PC-3 (cell line): Measurements from ENCODE around the gene NEUROG3. TPM values are rescaled to one million over a fixed set of nuclear protein-coding genes. Genes with fewer than 3 reads are reported as not detected.

ENCODE experiments used
- ATAC-seq: fragments of 200-7000 bp; cut with Tn5 transposase; 2 replicates; pipeline ENCODE4 v1.9.1; 2020; ENCODE audit warnings: mild to moderate bottlenecking, moderate library complexity
- BruUV-seq: library from RNA; stranded (reverse); fragments of 400-500 nt; replicated peaks from 2 replicates; lab custom pipeline; 2021; lab: Mats Ljungman, UMichigan
- CTCF ChIA-PET: fragments of 300-600 bp; sonication (Branson Sonifier 250); formaldehyde crosslinking; loops from one replicate; lab custom pipeline; 2022; ENCODE audit warnings: antibody characterized with exemption; lab: Charles Lee
- POLR2A ChIA-PET: fragments of 300-600 bp; sonication (Branson Sonifier 250); formaldehyde crosslinking; loops from one replicate; lab custom pipeline; 2022; ENCODE audit warnings: antibody characterized with exemption; ENCODE audit not compliant: unreplicated experiment; lab: Charles Lee
- DNase-seq: peaks from one replicate; pipeline ENCODE4 v3.0.0-alpha.2; 2015
- H2AFZ ChIP-seq: fragments of 300-600 bp; sonication (generic); 2 replicates; pipeline ENCODE4 v1.6.0; 2016; ENCODE audit warnings: antibody characterized with exemption, low read length
- H3F3A ChIP-seq: fragments of 300-600 bp; sonication (generic); one replicate; pipeline ENCODE4 v1.6.0; 2017; ENCODE audit warnings: antibody characterized with exemption, low read length, control low read depth, mild to moderate bottlenecking; ENCODE audit not compliant: unreplicated experiment
- H3K27ac ChIP-seq: fragments of 300-600 bp; sonication (generic); 2 replicates; pipeline ENCODE4 v1.5.1; 2016; ENCODE audit warnings: mild to moderate bottlenecking, low read length
- H3K27me3 ChIP-seq: fragments of 300-600 bp; sonication (generic); 2 replicates; pipeline ENCODE4 v1.6.1; 2016; ENCODE audit warnings: low read length, mixed read lengths
- H3K36me3 ChIP-seq: fragments of 300-600 bp; sonication (generic); 2 replicates; pipeline ENCODE4 v1.6.1; 2016; ENCODE audit warnings: low read depth, mixed run types, low read length, mixed read lengths
- H3K4me1 ChIP-seq: fragments of 300-600 bp; sonication (generic); 2 replicates; pipeline ENCODE4 v1.5.1; 2016; ENCODE audit warnings: low read length; ENCODE audit not compliant: insufficient read depth
- H3K4me2 ChIP-seq: fragments of 300-600 bp; sonication (generic); 2 replicates; pipeline ENCODE4 v1.6.0; 2016; ENCODE audit warnings: low read length
- H3K4me3 ChIP-seq: fragments of 300-600 bp; sonication (generic); 2 replicates; pipeline ENCODE4 v1.5.1; 2016; ENCODE audit warnings: mild to moderate bottlenecking, low read length, mixed read lengths
- H3K79me2 ChIP-seq: fragments of 300-600 bp; sonication (generic); 2 replicates; pipeline ENCODE4 v1.6.1; 2017; ENCODE audit warnings: low read length, mixed read lengths
- H3K9ac ChIP-seq: fragments of 300-600 bp; sonication (generic); 2 replicates; pipeline ENCODE4 v1.6.0; 2016; ENCODE audit warnings: mild to moderate bottlenecking, low read length
- H3K9me2 ChIP-seq: fragments of 300-600 bp; sonication (generic); replicated peaks from 2 replicates; pipeline ENCODE4 v1.6.1; 2016; ENCODE audit warnings: mixed run types, low read length, mixed read lengths
- H3K9me3 ChIP-seq: fragments of 300-600 bp; sonication (generic); 2 replicates; pipeline ENCODE4 v1.6.1; 2016; ENCODE audit warnings: low read length, mixed read lengths
- H4K20me1 ChIP-seq: fragments of 300-600 bp; sonication (generic); 2 replicates; pipeline ENCODE4 v1.6.1; 2016; ENCODE audit warnings: low read length, mixed read lengths
- CTCF ChIP-seq: fragments of 300-600 bp; sonication (generic); conservative IDR thresholded peaks from 2 replicates; pipeline ENCODE4 v1.5.1; 2017; ENCODE audit warnings: antibody characterized with exemption, low read depth, mild to moderate bottlenecking, low read length
- EZH2 ChIP-seq: fragments of 300-600 bp; sonication (generic); IDR thresholded peaks from one replicate; pipeline ENCODE4 v1.6.1; 2017; ENCODE audit warnings: antibody characterized with exemption, mild to moderate bottlenecking, low read length; ENCODE audit not compliant: unreplicated experiment
- EZH2phosphoT487 ChIP-seq: fragments of 300-600 bp; sonication (generic); IDR thresholded peaks from 2 replicates; pipeline ENCODE4 v1.6.1; 2018; ENCODE audit warnings: mild to moderate bottlenecking, antibody characterized with exemption, low read length, borderline replicate concordance
- intact Hi-C: fragments of 100-400 bp; cut with micrococcal nuclease; formaldehyde crosslinking; loops from 2 replicates; pipeline ENCODE4 v1.9.0; 2023
- total RNA-seq: library from RNA; depleted of rRNA; stranded (reverse); fragments of >200 nt; gene quantifications from 2 replicates; pipeline ENCODE4 v1.2.3, GENCODE V29; 2014

The NEUROG3 gene
- total RNA-seq, 1 experiment from 2014 or later, result not detected

GRCh38 chr10:69618746-69619145 is 45.5 kb upstream of the NEUROG3 start:
- ATAC-seq (no peak), DNase-seq (no peak)
- Histone ChIP-seq H3K27ac (no peak overlapping the region), H3K79me2 (no peaks in the 10 kb centered on the region), H2AFZ (no peak overlapping the region), H3K4me1 (no peaks in the 10 kb centered on the region), H3K9me3 (no peaks in the 10 kb centered on the region; the same call in 1 of the 2 replicates), H3K4me3 (no peak overlapping the region), H3K9me2 (no peaks in the 10 kb centered on the region), H4K20me1 (no peaks in the 10 kb centered on the region), H3F3A (no peaks in the 10 kb centered on the region), H3K36me3 (no peaks in the 10 kb centered on the region), H3K27me3 (peaks cover 69% of the 10 kb centered on the region), H3K9ac (no peak overlapping the region), H3K4me2 (no peak overlapping the region)
- no peak for TF ChIP-seq CTCF
- no TSS peak for BruUV-seq
- POLR2A ChIA-PET, result no interaction called here
- intact Hi-C loops, result no loop called here
- CTCF ChIA-PET, result no interaction called here

- Histone ChIP-seq H3K9me3 (peaks cover 2% of the 10 kb centered on the region; the same call in 1 of the 2 replicates), H3F3A (no peaks in the 10 kb centered on the region), H3K79me2 (no peaks in the 10 kb centered on the region), H3K27me3 (peaks cover 52% of the 10 kb centered on the region), H3K36me3 (no peaks in the 10 kb centered on the region), H3K4me3 (no peak overlapping the region), H3K9ac (no peak overlapping the region), H3K27ac (no peak overlapping the region), H3K4me1 (no peaks in the 10 kb centered on the region), H3K9me2 (no peaks in the 10 kb centered on the region), H2AFZ (no peak overlapping the region), H4K20me1 (no peaks in the 10 kb centered on the region), H3K4me2 (no peak overlapping the region)
- ChIA-PET CTCF (no interaction called here), POLR2A (interaction anchor here (0.6 kb wide), 1 partner anchor 89 kb away, joined by 3 read pairs; no protein-coding TSS in a partner anchor)
- BruUV-seq, result no TSS peak
- ATAC-seq, result no peak
- TF ChIP-seq EZH2 (no peak), CTCF (no peak), EZH2phosphoT487 (no peak)
- intact Hi-C loops, result no loop called here
- no peak for DNase-seq
These were observed 43.1 kb upstream of the NEUROG3 start for GRCh38 chr10:69616358-69616757.

GRCh38 chr10:69614130-69614529 is 40.9 kb upstream of the NEUROG3 start:
- POLR2A ChIA-PET, result no interaction called here
- Histone ChIP-seq H3K9me2 (no peaks in the 10 kb centered on the region), H3F3A (no peaks in the 10 kb centered on the region), H3K9ac (no peak overlapping the region), H3K4me1 (no peaks in the 10 kb centered on the region), H3K36me3 (no peaks in the 10 kb centered on the region), H3K27ac (no peak overlapping the region), H4K20me1 (no peaks in the 10 kb centered on the region), H3K4me2 (no peak overlapping the region), H3K27me3 (peaks cover 33% of the 10 kb centered on the region), H3K79me2 (no peaks in the 10 kb centered on the region), H3K9me3 (peaks cover 17% of the 10 kb centered on the region), H3K4me3 (no peak overlapping the region), H2AFZ (no peak overlapping the region)
- ATAC-seq (no peak), DNase-seq (no peak)
- CTCF ChIA-PET, result interaction anchor here (0.6 kb wide), 1 partner anchor 34 kb away, joined by 5 read pairs; no protein-coding TSS in a partner anchor
- TF ChIP-seq EZH2 (no peak), CTCF (no peak), EZH2phosphoT487 (no peak)
- BruUV-seq, result no TSS peak
- intact Hi-C loops, result no loop called here
